Measurements from ENCODE around the gene PKD1. TPM values are rescaled to one million over a fixed set of nuclear protein-coding genes. Genes with fewer than 3 reads are reported as not detected.

The PKD1 gene
- total RNA-seq, 2 experiments from 2014 or later: 60.5 to 69.6 TPM

DNA sequence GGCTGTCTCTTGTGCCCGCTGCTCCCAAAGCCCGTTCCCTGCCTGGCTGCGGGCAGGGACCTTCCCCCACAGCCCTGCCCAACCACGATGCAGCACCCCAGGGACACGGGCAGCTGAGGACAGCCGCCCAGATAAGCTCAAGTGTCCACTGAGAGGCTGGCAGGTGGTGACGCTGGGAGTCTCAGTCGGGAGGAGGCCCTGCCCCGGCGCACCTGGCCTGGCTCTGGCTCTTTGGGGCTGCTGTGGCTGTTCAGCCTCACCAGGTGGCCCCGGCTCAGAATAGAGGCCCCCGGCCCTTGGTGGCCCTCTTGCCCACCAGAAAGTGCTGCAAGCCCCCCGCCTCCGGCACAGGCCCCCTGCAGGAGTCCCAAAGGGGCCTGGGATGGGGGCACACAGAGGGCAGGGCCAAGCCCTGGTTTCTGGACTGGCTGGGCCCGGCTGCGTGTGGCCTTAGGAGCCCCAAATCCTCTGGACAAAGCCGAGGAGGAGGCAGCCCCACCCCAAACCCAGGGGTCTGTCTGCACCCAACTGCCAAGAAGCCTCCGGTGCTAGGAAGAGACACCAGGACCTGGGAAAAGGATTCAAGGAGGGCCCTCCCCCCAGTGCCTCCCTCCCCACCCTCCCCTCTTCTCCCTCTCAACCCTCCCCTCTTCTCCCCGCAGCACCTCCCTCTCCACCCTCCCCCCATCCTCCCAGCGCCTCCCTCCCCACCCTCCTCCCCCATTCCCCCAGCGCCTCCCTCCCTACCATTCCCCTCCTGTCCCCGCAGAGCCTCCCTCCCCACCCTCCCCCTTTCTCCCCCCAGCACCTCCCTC is 93.3 kb downstream of the PKD1 start:
- peaks cover 9% of the 10 kb centered on the region for H3K4me1 Mint-ChIP-seq
- no peak overlapping the region for H3K4me3 Mint-ChIP-seq
- H3K27ac Mint-ChIP-seq: no peak overlapping the region
- ChIA-PET CTCF (interaction anchor here (1.1 kb wide), 1 partner anchor 878 kb away, joined by 4 read pairs; no protein-coding TSS in a partner anchor), POLR2A (no interaction called here)
- no peaks in the 10 kb centered on the region for H3K27me3 Mint-ChIP-seq
- no peaks in the 10 kb centered on the region for H3K9me3 Mint-ChIP-seq
- DNase-seq: no peak
- H3K36me3 Mint-ChIP-seq (ENCODE audit: low read depth): no peaks in the 10 kb centered on the region

DNA sequence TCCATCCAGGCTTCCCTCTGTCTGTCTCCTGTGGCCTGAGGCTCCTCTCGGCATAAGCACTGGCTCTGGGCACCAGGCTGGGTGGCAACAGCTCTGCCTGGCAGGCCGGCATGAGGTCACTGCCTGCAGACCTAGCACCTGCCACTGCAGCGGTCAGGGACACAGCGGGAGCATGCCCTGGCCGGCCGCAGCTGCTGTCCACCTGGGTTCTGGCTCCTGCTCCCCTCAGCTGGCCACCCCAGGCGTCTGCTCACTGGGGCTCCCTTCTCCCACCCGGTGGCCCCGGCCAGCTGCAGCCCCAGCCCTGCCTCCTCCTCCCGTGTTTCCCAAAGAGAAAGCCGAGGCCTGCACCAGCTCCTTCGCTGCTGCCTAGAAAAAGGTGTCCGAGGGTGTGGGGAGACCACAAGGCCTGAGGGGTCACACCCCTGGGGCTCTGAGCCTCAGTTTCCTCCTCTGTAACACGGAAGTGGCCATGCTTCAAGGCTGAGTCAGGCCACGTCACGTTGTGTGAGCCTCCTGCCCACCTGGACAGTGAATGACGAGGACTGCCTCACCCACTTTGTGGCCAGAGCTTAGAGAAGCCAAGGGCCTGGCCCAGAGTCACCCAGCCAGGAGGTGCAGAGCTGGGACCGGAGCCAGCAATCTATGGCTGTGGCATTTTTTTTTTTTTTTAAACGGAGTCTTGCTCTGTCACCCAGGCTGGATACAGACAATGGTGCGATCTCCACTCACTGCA is 94.7 kb downstream of the PKD1 start:
- CTCF ChIA-PET: interaction anchor here (0.9 to 1.1 kb wide), 2 partner anchors 37 to 880 kb away, joined by 3 to 4 read pairs; no protein-coding TSS in a partner anchor
- Mint-ChIP-seq H3K4me3 (no peak overlapping the region), H3K27me3 (no peaks in the 10 kb centered on the region), H3K9me3 (no peaks in the 10 kb centered on the region), H3K4me1 (no peaks in the 10 kb centered on the region), H3K36me3 (ENCODE audit: low read depth) (no peaks in the 10 kb centered on the region), H3K27ac (no peak overlapping the region)
- POLR2A ChIA-PET: no interaction called here
- DNase-seq: no peak

DNA sequence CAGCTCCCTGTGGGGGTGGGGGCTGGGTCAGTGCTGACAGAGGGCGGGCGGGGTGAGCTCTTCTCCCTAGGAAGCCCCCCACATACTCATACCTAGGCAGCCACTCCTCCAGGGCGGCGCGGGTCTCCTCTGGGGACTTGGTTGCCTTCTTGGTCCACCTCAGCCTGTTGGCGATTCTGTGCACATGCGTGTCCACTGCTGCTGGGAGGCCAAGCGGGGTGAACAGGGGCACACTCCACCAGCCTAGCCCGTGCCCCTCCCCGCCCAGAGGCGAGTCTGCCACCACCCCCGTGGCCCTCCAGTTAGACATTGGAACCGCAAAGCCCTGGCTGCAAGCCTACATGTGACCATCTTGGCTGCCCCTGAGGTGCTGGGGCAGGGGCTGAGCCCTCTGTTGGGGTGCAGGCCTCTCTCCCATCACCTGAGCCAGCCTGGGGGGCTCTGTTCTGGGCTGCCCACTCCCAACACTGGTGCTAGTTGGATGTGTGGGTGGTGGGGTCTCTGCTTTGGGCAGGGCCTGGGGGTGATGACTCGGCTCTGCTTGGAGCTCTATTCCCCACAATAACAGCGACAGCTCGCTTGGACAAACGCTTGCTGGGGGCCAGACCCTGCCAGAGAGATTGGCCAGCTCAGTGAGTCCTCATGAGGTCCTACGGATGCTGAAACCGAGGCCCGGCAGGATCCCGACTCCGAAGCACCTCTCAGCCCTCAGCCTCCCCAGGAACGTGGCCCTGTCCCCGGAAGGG is 95.5 kb downstream of the PKD1 start:
- ChIA-PET CTCF (interaction anchor here (0.9 kb wide), 1 partner anchor 36 kb away, joined by 3 read pairs; no protein-coding TSS in a partner anchor), POLR2A (interaction anchor here (1.0 kb wide), 1 partner anchor 16 kb away, joined by 3 read pairs; no protein-coding TSS in a partner anchor)
- no peak for DNase-seq
- Mint-ChIP-seq H3K27me3 (no peaks in the 10 kb centered on the region), H3K4me3 (no peak overlapping the region), H3K4me1 (no peaks in the 10 kb centered on the region), H3K36me3 (ENCODE audit: low read depth) (no peaks in the 10 kb centered on the region), H3K9me3 (no peaks in the 10 kb centered on the region), H3K27ac (no peak overlapping the region)

DNA sequence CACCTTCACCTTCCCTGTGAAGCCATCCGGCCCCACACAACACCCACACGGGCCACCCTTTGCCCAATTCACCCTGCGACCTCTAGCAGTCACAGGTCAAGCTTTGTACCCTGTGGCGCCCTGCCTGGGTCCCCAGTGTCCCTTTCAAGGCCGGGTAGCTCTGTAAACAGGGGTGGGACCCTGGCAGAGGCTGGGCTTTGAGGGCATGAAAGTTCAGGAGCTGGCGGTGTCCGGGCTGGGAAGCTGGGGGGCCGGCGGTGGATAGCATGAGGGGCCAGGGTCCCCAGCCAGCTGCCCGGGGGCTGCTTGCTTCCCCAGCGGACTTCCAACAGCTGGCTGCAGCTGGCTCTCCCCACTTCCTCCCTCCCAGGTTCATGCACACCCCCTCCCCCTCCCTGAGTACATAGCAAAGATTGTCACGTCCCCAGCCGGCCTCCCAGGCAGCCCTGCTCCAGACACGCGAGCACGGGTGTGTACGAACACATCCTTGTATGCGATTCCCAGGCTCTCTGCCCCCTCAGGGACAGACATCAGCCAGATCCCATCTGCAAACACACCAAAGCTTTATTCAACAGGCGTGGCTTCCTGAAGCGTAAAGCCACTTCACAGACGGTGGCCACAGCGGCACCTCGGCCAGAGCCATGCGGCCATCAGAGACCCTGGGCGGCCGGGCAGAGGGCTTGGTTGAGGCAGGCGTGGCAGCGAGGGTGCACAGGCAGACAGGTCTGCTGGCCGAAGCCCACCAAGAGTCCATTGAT is 96.2 kb downstream of the PKD1 start:
- Mint-ChIP-seq H3K36me3 (ENCODE audit: low read depth) (no peaks in the 10 kb centered on the region), H3K27me3 (no peaks in the 10 kb centered on the region), H3K4me3 (no peak overlapping the region), H3K4me1 (no peaks in the 10 kb centered on the region), H3K9me3 (no peaks in the 10 kb centered on the region), H3K27ac (no peak overlapping the region)
- CTCF ChIA-PET: no interaction called here
- POLR2A ChIA-PET: interaction anchor here (0.7 to 1.2 kb wide), 3 partner anchors 15 to 116 kb away, joined by 3 read pairs; partner anchors contain the start of gene TRAF7
- DNase-seq: no peak

Other genes starting within 250 kb of the PKD1 start
- gene HS3ST6, start 217.5 kb downstream of the PKD1 start, total RNA-seq: not detected
- gene MSRB1, start 192.7 kb downstream of the PKD1 start, total RNA-seq: 10 to 100 TPM; 17.9 TPM
- not detected for gene RPL3L, start 181.2 kb downstream of the PKD1 start, total RNA-seq
- gene NDUFB10, start 176.4 kb downstream of the PKD1 start, total RNA-seq: 100 to 1,000 TPM; 131 to 138 TPM
- 1,000 to 10,000 TPM; 2,364 to 2,405 TPM for gene RPS2, start 171.1 kb downstream of the PKD1 start, total RNA-seq
- not detected for gene RNF151, start 169.0 kb downstream of the PKD1 start, total RNA-seq
- gene TBL3, start 163.8 kb downstream of the PKD1 start, total RNA-seq: 10 to 100 TPM; 27.7 to 28.7 TPM
- under 1 TPM in 1 of 2 experiments, not detected in 1; 0.23 TPM for gene NOXO1, start 154.4 kb downstream of the PKD1 start, total RNA-seq
- gene GFER, start 151.7 kb downstream of the PKD1 start, total RNA-seq: 10 to 100 TPM; 29.1 to 32.0 TPM
- 10 to 100 TPM; 12.3 to 12.6 TPM for gene SYNGR3, start 145.9 kb downstream of the PKD1 start, total RNA-seq
- 10 to 100 TPM; 52.1 to 53.6 TPM for gene ZNF598, start 126.1 kb downstream of the PKD1 start, total RNA-seq
- under 1 TPM; 0.48 to 0.65 TPM for gene NPW, start 116.1 kb downstream of the PKD1 start, total RNA-seq
- gene NHERF2, start 109.0 kb downstream of the PKD1 start, total RNA-seq: under 1 TPM; 0.85 to 0.96 TPM
- 10 to 100 TPM; 22.5 to 24.5 TPM for gene NTHL1, start 88.1 kb downstream of the PKD1 start, total RNA-seq
- 10 to 100 TPM; 88.4 to 90.1 TPM for gene TSC2, start 87.9 kb downstream of the PKD1 start, total RNA-seq
- 1 to 10 TPM in 1 of 2 experiments, under 1 TPM in 1; 0.83 to 1.1 TPM for gene RAB26, start 12.7 kb upstream of the PKD1 start, total RNA-seq
- gene TRAF7, start 19.9 kb upstream of the PKD1 start, total RNA-seq: 10 to 100 TPM; 57.3 to 60.3 TPM
- gene CASKIN1, start 60.7 kb upstream of the PKD1 start, total RNA-seq: 1 to 10 TPM in 1 of 2 experiments, under 1 TPM in 1; 0.18 to 1.4 TPM
- gene MLST8, start 69.6 kb upstream of the PKD1 start, total RNA-seq: 10 to 100 TPM; 32.6 to 33.7 TPM
- 10 to 100 TPM; 10.3 to 12.5 TPM for gene BRICD5, start 75.0 kb upstream of the PKD1 start, total RNA-seq
- 10 to 100 TPM; 17.9 to 19.2 TPM for gene PGP, start 78.9 kb upstream of the PKD1 start, total RNA-seq
- 10 to 100 TPM; 26.3 to 29.4 TPM for gene E4F1, start 87.7 kb upstream of the PKD1 start, total RNA-seq
- 1 to 10 TPM; 2.0 to 2.3 TPM for gene DNASE1L2, start 100.5 kb upstream of the PKD1 start, total RNA-seq
- gene ECI1, start 115.7 kb upstream of the PKD1 start, total RNA-seq: 10 to 100 TPM; 43.0 to 44.8 TPM
- 100 to 1,000 TPM; 218 to 222 TPM for gene RNPS1, start 132.2 kb upstream of the PKD1 start, total RNA-seq
- 1 to 10 TPM; 8.3 to 8.7 TPM for gene ABCA3, start 204.8 kb upstream of the PKD1 start, total RNA-seq